Stomach (tissue), 9 donors: Measurements from ENCODE around the gene CD44. TPM values are rescaled to one million over a fixed set of nuclear protein-coding genes. Genes with fewer than 3 reads are reported as not detected.

Source experiments
- DNase-seq, 2 donors: peaks; one replicate each; pipeline versions ENCODE4 v3.0.0 to v3.0.0-alpha.2; 2013 to 2019
- H3K27ac ChIP-seq, 5 donors: fragments of 200-600 bp in 4 of 5; sonication (generic) in 4 of 5; one replicate each; pipeline ENCODE4 v1.5.1; 2013 to 2019; ENCODE audit warnings: mild to moderate bottlenecking in 1 of 5, moderate library complexity in 1 of 5
- H3K27me3 ChIP-seq, 3 donors: fragments of 200-600 bp; sonication (generic); one replicate each; pipeline ENCODE4 v1.5.1; 2017 to 2019; ENCODE audit warnings: mixed run types in 1 of 3
- H3K36me3 ChIP-seq, 4 donors: fragments of 200-600 bp; sonication (generic); 1 replicate in 3 of 4; 2 replicates in 1 of 4; pipeline ENCODE4 v1.5.1; 2016 to 2019
- H3K4me1 ChIP-seq, 4 donors: fragments of 200-600 bp; sonication (generic); one replicate each; pipeline ENCODE4 v1.5.1; 2016 to 2019
- H3K4me3 ChIP-seq, 4 donors: fragments of 200-600 bp; sonication (generic) in 3 of 4; one replicate each; pipeline ENCODE4 v1.5.1; 2016 to 2019; ENCODE audit warnings: mild to moderate bottlenecking in 1 of 4
- H3K9me3 ChIP-seq, 4 donors: fragments of 200-600 bp; sonication (generic); one replicate each; pipeline ENCODE4 v1.5.1; 2016 to 2019
- EP300 ChIP-seq: sonication (generic); formaldehyde crosslinking; IDR thresholded peaks from one replicate; pipeline ENCODE4 v1.6.1; 2017; ENCODE audit warnings: antibody characterized with exemption
- POLR2A ChIP-seq, 4 donors: fragments of 450-650 bp; IDR thresholded peaks; one replicate each; pipeline ENCODE4 v1.6.1; 2016; ENCODE audit warnings: antibody characterized with exemption in 4 of 4, control low read depth in 2 of 4, mild to moderate bottlenecking in 1 of 4, moderate library complexity in 1 of 4
- POLR2AphosphoS5 ChIP-seq, 3 donors: sonication (generic); formaldehyde crosslinking; IDR thresholded peaks; one replicate each; pipeline ENCODE4 v1.6.1; 2016; ENCODE audit warnings: antibody characterized with exemption in 3 of 3
- WGBS, 5 donors: extraction: QIAGEN DNeasy Blood & Tissue Kit in 3 of 5; methylation state at CpG; one replicate each; pipeline versions ENCODE4 v1.1.5 to v1.1.7; 2013 to 2018; 5-methylcytosine and 5-hydroxymethylcytosine counted together
- intact Hi-C: fragments of 100-400 bp; cut with DNase I; formaldehyde crosslinking; loops from one replicate; pipeline ENCODE4 v1.15.1; 2023; ENCODE audit warnings: low total_unique reads
- polyA plus RNA-seq, 3 donors: library from polyadenylated mRNA; stranded (reverse); fragments of 200-250 nt; gene quantifications; one replicate each; pipeline ENCODE4 v1.2.3, GENCODE V29; 2013
- total RNA-seq, 5 donors: library from RNA; depleted of rRNA; stranded (reverse); fragments of >200 nt; gene quantifications; one replicate each; pipeline versions ENCODE4 v1.1.0 to v1.2.3, GENCODE V29; 2014 to 2016
- TF ChIP-seq, protein P1 (sequence below), 7 experiments: fragments of 450-650 bp in 4 of 7; fragments of 200-600 bp in 3 of 7; sonication (generic) in 3 of 7; IDR thresholded peaks; one replicate each; pipeline ENCODE4 v1.5.1; 2016 to 2019; ENCODE audit warnings: antibody characterized with exemption in 7 of 7, control low read depth in 2 of 7, mild to moderate bottlenecking in 1 of 7
- donor health status: healthy with polysubstance abuse.
- donor health status: Bipolar disorder and iron deficiency.
- donor health status: healthy.

CD44 gene
- total and polyA plus RNA-seq, 8 donors, result 47.5 to 229 (median 102) TPM

DNA sequence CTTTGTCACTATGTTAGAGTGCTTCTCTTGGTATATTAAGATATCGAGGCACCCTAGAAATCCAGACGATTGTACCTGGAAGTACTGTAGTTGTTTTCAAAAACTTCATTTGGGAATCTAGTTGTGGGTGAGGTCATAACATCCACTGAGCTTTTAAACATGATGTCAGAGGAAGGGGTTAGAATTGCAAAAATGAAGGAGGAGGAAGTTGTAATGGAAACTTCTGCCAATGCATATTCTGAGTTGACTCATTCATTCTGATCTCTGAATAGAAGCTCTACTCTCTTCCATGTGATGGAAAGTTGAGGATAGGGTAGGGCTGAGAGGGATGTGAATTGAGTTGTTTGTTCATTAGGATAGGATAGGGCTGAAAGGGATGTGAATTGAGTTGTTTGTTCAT lies 7.7 kb downstream of the CD44 start:
- no peak for DNase-seq
- peaks cover 0 to 5% (median 0%) of the 10 kb centered on the region in 4 donors for H3K36me3 ChIP-seq
- intact Hi-C loops, result no loop called here
- no peak overlapping the region for H3K4me3 ChIP-seq
- TF ChIP-seq POLR2AphosphoS5 (IDR thresholded peaks at IDR 0.05) (no peak), EP300 (no peak), POLR2A (IDR thresholded peaks at IDR 0.05) (no peak)
- TF ChIP-seq, protein P1, sequence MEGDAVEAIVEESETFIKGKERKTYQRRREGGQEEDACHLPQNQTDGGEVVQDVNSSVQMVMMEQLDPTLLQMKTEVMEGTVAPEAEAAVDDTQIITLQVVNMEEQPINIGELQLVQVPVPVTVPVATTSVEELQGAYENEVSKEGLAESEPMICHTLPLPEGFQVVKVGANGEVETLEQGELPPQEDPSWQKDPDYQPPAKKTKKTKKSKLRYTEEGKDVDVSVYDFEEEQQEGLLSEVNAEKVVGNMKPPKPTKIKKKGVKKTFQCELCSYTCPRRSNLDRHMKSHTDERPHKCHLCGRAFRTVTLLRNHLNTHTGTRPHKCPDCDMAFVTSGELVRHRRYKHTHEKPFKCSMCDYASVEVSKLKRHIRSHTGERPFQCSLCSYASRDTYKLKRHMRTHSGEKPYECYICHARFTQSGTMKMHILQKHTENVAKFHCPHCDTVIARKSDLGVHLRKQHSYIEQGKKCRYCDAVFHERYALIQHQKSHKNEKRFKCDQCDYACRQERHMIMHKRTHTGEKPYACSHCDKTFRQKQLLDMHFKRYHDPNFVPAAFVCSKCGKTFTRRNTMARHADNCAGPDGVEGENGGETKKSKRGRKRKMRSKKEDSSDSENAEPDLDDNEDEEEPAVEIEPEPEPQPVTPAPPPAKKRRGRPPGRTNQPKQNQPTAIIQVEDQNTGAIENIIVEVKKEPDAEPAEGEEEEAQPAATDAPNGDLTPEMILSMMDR (IDR thresholded peaks at IDR 0.05), result no peak
- H3K27me3 ChIP-seq, result no peaks in the 10 kb centered on the region
- H3K4me1 ChIP-seq, result peaks cover 39 to 94% (median 61%) of the 10 kb centered on the region in 4 donors
- peak overlapping the region in 3 of 5 donors; percentile 25 to 95 (median 94) for H3K27ac ChIP-seq
- H3K9me3 ChIP-seq, result no peaks in the 10 kb centered on the region
- WGBS, 5 donors, result 86 to 95% (median 91%) methylated on average over 2 of the region's 2 CpGs

DNA sequence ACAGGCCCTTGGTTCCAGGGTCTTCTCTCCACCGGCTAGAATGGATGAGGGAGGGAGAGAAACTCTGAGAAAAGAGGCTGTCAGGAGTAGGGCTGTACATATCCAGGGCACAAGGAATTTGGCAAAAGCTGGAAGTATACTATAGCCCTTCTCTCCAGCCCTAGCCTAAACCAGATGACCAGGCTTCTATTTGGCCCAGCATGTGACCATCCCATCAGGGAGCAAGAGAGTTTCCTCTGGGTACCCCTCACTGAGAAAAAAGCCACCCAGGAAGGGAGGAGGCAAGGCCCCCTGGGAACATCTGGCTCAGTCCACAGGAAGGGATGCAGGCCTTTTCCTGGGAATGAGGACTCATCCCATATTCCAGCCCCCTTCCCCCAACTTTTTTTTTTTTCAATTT lies 8.3 kb downstream of the CD44 start:
- no peaks in the 10 kb centered on the region for H3K27me3 ChIP-seq
- peaks cover 41 to 95% (median 63%) of the 10 kb centered on the region in 4 donors for H3K4me1 ChIP-seq
- H3K27ac ChIP-seq, result peak overlapping the region in 3 of 5 donors; percentile 25 to 95 (median 94)
- 29 to 43% (median 42%) methylated on average over 1 of the region's 1 CpG for WGBS, 5 donors
- H3K36me3 ChIP-seq, result peaks cover 0 to 10% (median 0%) of the 10 kb centered on the region in 4 donors
- DNase-seq, result no peak
- TF ChIP-seq POLR2AphosphoS5 (IDR thresholded peaks at IDR 0.05), result no peak
- TF ChIP-seq, protein P1 (IDR thresholded peaks at IDR 0.05), result no peak
- TF ChIP-seq EP300, result no peak
- no peak for TF ChIP-seq POLR2A (IDR thresholded peaks at IDR 0.05)
- intact Hi-C loops, result no loop called here
- H3K4me3 ChIP-seq, result no peak overlapping the region
- H3K9me3 ChIP-seq, result no peaks in the 10 kb centered on the region

DNA sequence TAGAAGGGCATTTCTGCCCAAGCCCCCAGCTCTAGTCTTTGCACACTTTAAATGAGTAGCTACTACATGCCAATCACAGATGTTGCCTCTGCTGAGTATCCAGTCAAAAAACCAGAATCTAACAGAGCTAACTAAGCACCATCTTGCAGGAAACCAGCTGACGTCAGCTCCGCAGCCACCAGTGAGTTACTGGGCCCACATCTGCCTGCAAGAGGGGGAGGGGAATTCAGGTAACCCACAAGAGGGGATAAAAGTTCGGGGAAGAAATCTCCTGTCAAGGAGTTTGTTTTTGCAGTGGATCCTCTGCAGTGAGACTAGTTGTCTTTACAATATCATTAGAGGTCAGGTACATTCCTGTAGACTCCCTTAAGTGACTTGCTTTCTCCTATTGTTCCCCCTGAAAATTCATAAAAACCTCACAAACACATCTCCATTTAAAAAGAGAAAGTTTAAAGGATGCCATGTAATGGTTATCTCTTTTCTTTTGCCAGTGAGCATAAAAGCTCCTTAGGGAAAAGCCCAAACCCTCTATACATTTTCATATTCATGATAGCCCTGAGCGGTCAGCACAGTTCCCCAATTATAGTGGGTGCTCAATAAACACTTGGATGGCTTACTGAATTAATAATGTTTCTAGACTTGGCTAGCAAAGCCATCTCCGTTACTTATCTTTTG lies 9.3 kb downstream of the CD44 start:
- Histone ChIP-seq H3K36me3 (peaks cover 0 to 13% (median 0%) of the 10 kb centered on the region in 4 donors), H3K27me3 (no peaks in the 10 kb centered on the region), H3K4me3 (no peak overlapping the region), H3K9me3 (no peaks in the 10 kb centered on the region), H3K27ac (no peak overlapping the region), H3K4me1 (peaks cover 40 to 95% (median 61%) of the 10 kb centered on the region in 4 donors)
- no peak for DNase-seq
- 82 to 90% (median 87%) methylated on average over 5 of the region's 5 CpGs for WGBS, 5 donors
- TF ChIP-seq, protein P1 (IDR thresholded peaks at IDR 0.05), result no peak
- TF ChIP-seq POLR2AphosphoS5 (IDR thresholded peaks at IDR 0.05) (no peak), EP300 (no peak), POLR2A (IDR thresholded peaks at IDR 0.05) (no peak)
- intact Hi-C loops, result no loop called here

DNA sequence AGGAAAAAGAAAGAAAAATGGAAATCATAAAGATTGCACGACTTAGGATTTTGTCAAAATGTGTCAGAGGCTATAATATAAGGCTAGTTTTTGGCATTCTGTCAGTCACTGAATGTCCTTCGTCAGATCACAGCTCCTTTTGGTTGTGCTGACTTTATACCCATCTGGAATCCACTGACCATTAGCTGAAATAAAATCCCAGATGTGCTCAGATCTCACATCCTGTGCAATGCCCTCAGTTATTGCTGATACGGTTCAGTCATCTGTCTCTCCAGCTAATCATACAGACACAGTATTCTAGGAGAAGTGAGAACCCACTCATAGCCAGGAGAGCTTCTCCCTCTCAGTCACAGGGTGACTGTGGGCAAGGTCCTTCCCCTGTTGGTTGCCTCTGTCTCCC lies 11.5 kb downstream of the CD44 start:
- H3K27me3 ChIP-seq, result no peaks in the 10 kb centered on the region
- TF ChIP-seq POLR2A (IDR thresholded peaks at IDR 0.05) (no peak), EP300 (no peak), POLR2AphosphoS5 (IDR thresholded peaks at IDR 0.05) (no peak)
- TF ChIP-seq, protein P1 (IDR thresholded peaks at IDR 0.05), result no peak
- H3K36me3 ChIP-seq, result peaks cover 0 to 22% (median 0%) of the 10 kb centered on the region in 4 donors
- no peak overlapping the region for H3K4me3 ChIP-seq
- no peaks in the 10 kb centered on the region for H3K9me3 ChIP-seq
- WGBS, 5 donors, result 73 to 93% (median 80%) methylated on average over 3 of the region's 3 CpGs
- H3K4me1 ChIP-seq, result peaks cover 20 to 94% (median 47%) of the 10 kb centered on the region in 4 donors
- DNase-seq, result no peak
- H3K27ac ChIP-seq, result peak overlapping the region in 2 of 5 donors; percentile 19 to 49
- intact Hi-C loops, result no loop called here
